WTC11 (cell line): Measurements from ENCODE around the gene TMEM11.

Experiments
- IRF2 ChIP-seq: sonication (generic); formaldehyde crosslinking; IDR thresholded peaks from 2 replicates; pipeline ENCODE4 v1.8.0; 2022; ENCODE audit warnings: low read depth, missing genetic modification reagents, borderline replicate concordance
- TF ChIP-seq, protein P1 (sequence below): sonication (generic); formaldehyde crosslinking; IDR thresholded peaks from 2 replicates; pipeline ENCODE4 v1.8.1; 2023; ENCODE audit warnings: mild to moderate bottlenecking, missing genetic modification reagents, moderate library complexity

DNA sequence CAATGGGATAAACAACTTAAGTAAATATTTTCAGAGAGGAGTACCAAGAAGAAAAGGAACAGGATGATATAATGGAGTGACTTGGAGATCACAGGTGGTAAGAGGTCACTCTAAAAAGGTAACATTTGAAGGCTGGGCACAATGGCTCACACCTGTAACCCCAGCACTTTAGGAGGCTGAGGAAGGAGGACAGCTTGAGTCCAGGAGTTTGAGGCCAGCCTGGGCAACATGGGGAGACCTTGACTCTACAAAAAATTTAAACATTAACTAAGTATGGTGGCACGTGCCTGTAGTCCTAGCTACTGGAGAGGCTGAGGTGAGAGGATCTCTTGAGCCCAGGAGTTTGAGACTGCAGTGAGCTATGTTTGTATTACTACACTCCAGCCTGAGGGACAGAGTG, 3.4 kb upstream of the TMEM11 start:
- TF ChIP-seq, protein P1, sequence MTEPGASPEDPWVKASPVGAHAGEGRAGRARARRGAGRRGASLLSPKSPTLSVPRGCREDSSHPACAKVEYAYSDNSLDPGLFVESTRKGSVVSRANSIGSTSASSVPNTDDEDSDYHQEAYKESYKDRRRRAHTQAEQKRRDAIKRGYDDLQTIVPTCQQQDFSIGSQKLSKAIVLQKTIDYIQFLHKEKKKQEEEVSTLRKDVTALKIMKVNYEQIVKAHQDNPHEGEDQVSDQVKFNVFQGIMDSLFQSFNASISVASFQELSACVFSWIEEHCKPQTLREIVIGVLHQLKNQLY (CRISPR knock-in tag) = no peak
- no peak for TF ChIP-seq IRF2 (CRISPR knock-in tag)
